Measurements from ENCODE around the gene RXRA.

Gene RXRA

GRCh38 chr9:134395737-134396257 is 69.5 kb downstream of the RXRA start:
- DNase-seq (ENCODE audit: low read depth), result no peak
- Histone ChIP-seq H3K9ac (ENCODE audit: low read length) (no peak overlapping the region), H3K4me3 (ENCODE audit: low read length) (no peak overlapping the region), H3K27me3 (replicated peaks; ENCODE audit: control insufficient read depth, insufficient read depth, low read length) (no peaks in the 10 kb centered on the region), H3K9me3 (ENCODE audit: control insufficient read depth, low read length) (no peaks in the 10 kb centered on the region), H3K4me1 (ENCODE audit: control insufficient read depth, insufficient read depth, low read length) (peaks cover 6% of the 10 kb centered on the region), H3K36me3 (ENCODE audit: control insufficient read depth, insufficient read depth, low read length, severe bottlenecking) (no peaks in the 10 kb centered on the region)

- H3K36me3 ChIP-seq (ENCODE audit: control insufficient read depth, insufficient read depth, low read length, severe bottlenecking), result no peaks in the 10 kb centered on the region
- peaks cover 6% of the 10 kb centered on the region for H3K4me1 ChIP-seq (ENCODE audit: control insufficient read depth, insufficient read depth, low read length)
- H3K9me3 ChIP-seq (ENCODE audit: control insufficient read depth, low read length), result no peaks in the 10 kb centered on the region
- H3K9ac ChIP-seq (ENCODE audit: low read length), result no peak overlapping the region
- H3K27me3 ChIP-seq (replicated peaks; ENCODE audit: control insufficient read depth, insufficient read depth, low read length), result no peaks in the 10 kb centered on the region
- no peak overlapping the region for H3K4me3 ChIP-seq (ENCODE audit: low read length)
- no peak for DNase-seq (ENCODE audit: low read depth)
Observed at GRCh38 chr9:134396258-134396742, 70.0 kb downstream of the RXRA start.

GRCh38 chr9:134396825-134397224 is 70.6 kb downstream of the RXRA start:
- Histone ChIP-seq H3K4me1 (ENCODE audit: control insufficient read depth, insufficient read depth, low read length) (peaks cover 6% of the 10 kb centered on the region), H3K36me3 (ENCODE audit: control insufficient read depth, insufficient read depth, low read length, severe bottlenecking) (peaks cover under 1% of the 10 kb centered on the region), H3K9ac (ENCODE audit: low read length) (no peak overlapping the region), H3K27me3 (replicated peaks; ENCODE audit: control insufficient read depth, insufficient read depth, low read length) (no peaks in the 10 kb centered on the region), H3K9me3 (ENCODE audit: control insufficient read depth, low read length) (no peaks in the 10 kb centered on the region), H3K4me3 (ENCODE audit: low read length) (no peak overlapping the region)
- DNase-seq (ENCODE audit: low read depth), result no peak

- H3K9ac ChIP-seq (ENCODE audit: low read length), result no peak overlapping the region
- H3K36me3 ChIP-seq (ENCODE audit: control insufficient read depth, insufficient read depth, low read length, severe bottlenecking), result peaks cover 11% of the 10 kb centered on the region
- no peaks in the 10 kb centered on the region for H3K9me3 ChIP-seq (ENCODE audit: control insufficient read depth, low read length)
- no peaks in the 10 kb centered on the region for H3K27me3 ChIP-seq (replicated peaks; ENCODE audit: control insufficient read depth, insufficient read depth, low read length)
- peaks cover 18% of the 10 kb centered on the region for H3K4me1 ChIP-seq (ENCODE audit: control insufficient read depth, insufficient read depth, low read length)
- no peak overlapping the region for H3K4me3 ChIP-seq (ENCODE audit: low read length)
- no peak for DNase-seq (ENCODE audit: low read depth)
Observed at GRCh38 chr9:134398756-134399155, 72.5 kb downstream of the RXRA start.

- H3K27me3 ChIP-seq (replicated peaks; ENCODE audit: control insufficient read depth, insufficient read depth, low read length), result no peaks in the 10 kb centered on the region
- H3K36me3 ChIP-seq (ENCODE audit: control insufficient read depth, insufficient read depth, low read length, severe bottlenecking), result peaks cover 11% of the 10 kb centered on the region
- H3K9ac ChIP-seq (ENCODE audit: low read length), result no peak overlapping the region
- H3K9me3 ChIP-seq (ENCODE audit: control insufficient read depth, low read length), result no peaks in the 10 kb centered on the region
- no peak overlapping the region for H3K4me3 ChIP-seq (ENCODE audit: low read length)
- peaks cover 25% of the 10 kb centered on the region for H3K4me1 ChIP-seq (ENCODE audit: control insufficient read depth, insufficient read depth, low read length)
- no peak for DNase-seq (ENCODE audit: low read depth)
Observed at GRCh38 chr9:134399435-134400056, 73.3 kb downstream of the RXRA start.

GRCh38 chr9:134400283-134400682 is 74.0 kb downstream of the RXRA start:
- DNase-seq (ENCODE audit: low read depth), result no peak
- H3K27me3 ChIP-seq (replicated peaks; ENCODE audit: control insufficient read depth, insufficient read depth, low read length), result no peaks in the 10 kb centered on the region
- peaks cover 11% of the 10 kb centered on the region for H3K36me3 ChIP-seq (ENCODE audit: control insufficient read depth, insufficient read depth, low read length, severe bottlenecking)
- no peak overlapping the region for H3K4me3 ChIP-seq (ENCODE audit: low read length)
- H3K9ac ChIP-seq (ENCODE audit: low read length), result no peak overlapping the region
- H3K9me3 ChIP-seq (ENCODE audit: control insufficient read depth, low read length), result no peaks in the 10 kb centered on the region
- H3K4me1 ChIP-seq (ENCODE audit: control insufficient read depth, insufficient read depth, low read length), result peaks cover 25% of the 10 kb centered on the region

- Histone ChIP-seq H3K9me3 (ENCODE audit: control insufficient read depth, low read length) (no peaks in the 10 kb centered on the region), H3K27me3 (replicated peaks; ENCODE audit: control insufficient read depth, insufficient read depth, low read length) (no peaks in the 10 kb centered on the region), H3K36me3 (ENCODE audit: control insufficient read depth, insufficient read depth, low read length, severe bottlenecking) (peaks cover 11% of the 10 kb centered on the region), H3K4me1 (ENCODE audit: control insufficient read depth, insufficient read depth, low read length) (peaks cover 33% of the 10 kb centered on the region), H3K4me3 (ENCODE audit: low read length) (no peak overlapping the region), H3K9ac (ENCODE audit: low read length) (no peak overlapping the region)
- no peak for DNase-seq (ENCODE audit: low read depth)
Observed at GRCh38 chr9:134401391-134401790, 75.1 kb downstream of the RXRA start.

- peaks cover 11% of the 10 kb centered on the region for H3K36me3 ChIP-seq (ENCODE audit: control insufficient read depth, insufficient read depth, low read length, severe bottlenecking)
- H3K27me3 ChIP-seq (replicated peaks; ENCODE audit: control insufficient read depth, insufficient read depth, low read length), result no peaks in the 10 kb centered on the region
- no peak overlapping the region for H3K4me3 ChIP-seq (ENCODE audit: low read length)
- H3K9me3 ChIP-seq (ENCODE audit: control insufficient read depth, low read length), result no peaks in the 10 kb centered on the region
- H3K9ac ChIP-seq (ENCODE audit: low read length), result no peak overlapping the region
- peaks cover 41% of the 10 kb centered on the region for H3K4me1 ChIP-seq (ENCODE audit: control insufficient read depth, insufficient read depth, low read length)
- no peak for DNase-seq (ENCODE audit: low read depth)
Observed at GRCh38 chr9:134402182-134402581, 75.9 kb downstream of the RXRA start.

- DNase-seq (ENCODE audit: low read depth), result no peak
- H3K4me1 ChIP-seq (ENCODE audit: control insufficient read depth, insufficient read depth, low read length), result peaks cover 49% of the 10 kb centered on the region
- peak overlapping the region; percentile 79 for H3K9ac ChIP-seq (ENCODE audit: low read length)
- no peaks in the 10 kb centered on the region for H3K27me3 ChIP-seq (replicated peaks; ENCODE audit: control insufficient read depth, insufficient read depth, low read length)
- H3K36me3 ChIP-seq (ENCODE audit: control insufficient read depth, insufficient read depth, low read length, severe bottlenecking), result peaks cover 13% of the 10 kb centered on the region
- H3K4me3 ChIP-seq (ENCODE audit: low read length), result no peak overlapping the region
- no peaks in the 10 kb centered on the region for H3K9me3 ChIP-seq (ENCODE audit: control insufficient read depth, low read length)
Observed at GRCh38 chr9:134403292-134403681, 77.0 kb downstream of the RXRA start.

GRCh38 chr9:134403682-134404301 is 77.5 kb downstream of the RXRA start:
- Histone ChIP-seq H3K9ac (ENCODE audit: low read length) (peak overlapping the region; percentile 79), H3K4me3 (ENCODE audit: low read length) (no peak overlapping the region), H3K27me3 (replicated peaks; ENCODE audit: control insufficient read depth, insufficient read depth, low read length) (no peaks in the 10 kb centered on the region), H3K36me3 (ENCODE audit: control insufficient read depth, insufficient read depth, low read length, severe bottlenecking) (peaks cover 18% of the 10 kb centered on the region), H3K4me1 (ENCODE audit: control insufficient read depth, insufficient read depth, low read length) (peaks cover 49% of the 10 kb centered on the region), H3K9me3 (ENCODE audit: control insufficient read depth, low read length) (no peaks in the 10 kb centered on the region)
- no peak for DNase-seq (ENCODE audit: low read depth)

- Histone ChIP-seq H3K4me3 (ENCODE audit: low read length) (no peak overlapping the region), H3K4me1 (ENCODE audit: control insufficient read depth, insufficient read depth, low read length) (peaks cover 49% of the 10 kb centered on the region), H3K9ac (ENCODE audit: low read length) (peak overlapping the region; percentile 79), H3K36me3 (ENCODE audit: control insufficient read depth, insufficient read depth, low read length, severe bottlenecking) (peaks cover 24% of the 10 kb centered on the region), H3K27me3 (replicated peaks; ENCODE audit: control insufficient read depth, insufficient read depth, low read length) (no peaks in the 10 kb centered on the region), H3K9me3 (ENCODE audit: control insufficient read depth, low read length) (no peaks in the 10 kb centered on the region)
- DNase-seq (ENCODE audit: low read depth), result no peak
Observed at GRCh38 chr9:134404376-134405358, 78.4 kb downstream of the RXRA start.
